ENCODE measurements around the gene ST6GALNAC3.

DNA sequence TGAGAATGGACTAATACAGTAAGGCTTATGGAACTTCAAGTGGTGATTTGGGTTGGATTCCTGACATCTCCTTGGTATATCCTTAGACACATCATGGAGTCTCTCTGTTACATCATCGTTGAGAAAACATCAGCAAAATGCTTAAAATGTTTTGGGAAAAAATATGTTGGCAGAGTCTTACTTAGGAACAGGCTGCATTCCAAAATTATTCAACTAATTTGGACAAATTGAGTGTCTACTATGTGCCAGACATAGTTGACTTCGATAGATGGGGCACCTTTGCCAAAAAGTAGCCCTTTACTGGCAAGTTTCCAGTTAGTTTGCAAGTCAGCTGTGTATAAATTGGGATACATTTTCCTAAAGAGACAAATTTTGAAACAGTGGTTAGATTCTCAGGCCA lies 539.3 kb downstream of the ST6GALNAC3 start:
- TF ChIP-seq POLR2AphosphoS5 (IDR thresholded peaks at IDR 0.05) (no peak), POLR2A (IDR thresholded peaks at IDR 0.05) (no peak), CTCF (IDR thresholded peaks at IDR 0.05) (no peak)
